Inflammatory macrophage (primary cell): ENCODE results near the gene UBE2L5.

Source experiments
- DNase-seq, 2 donors: peaks; one replicate each; pipeline ENCODE4 v3.0.0-alpha.2; 2020 to 2022

UBE2L5 gene

DNA sequence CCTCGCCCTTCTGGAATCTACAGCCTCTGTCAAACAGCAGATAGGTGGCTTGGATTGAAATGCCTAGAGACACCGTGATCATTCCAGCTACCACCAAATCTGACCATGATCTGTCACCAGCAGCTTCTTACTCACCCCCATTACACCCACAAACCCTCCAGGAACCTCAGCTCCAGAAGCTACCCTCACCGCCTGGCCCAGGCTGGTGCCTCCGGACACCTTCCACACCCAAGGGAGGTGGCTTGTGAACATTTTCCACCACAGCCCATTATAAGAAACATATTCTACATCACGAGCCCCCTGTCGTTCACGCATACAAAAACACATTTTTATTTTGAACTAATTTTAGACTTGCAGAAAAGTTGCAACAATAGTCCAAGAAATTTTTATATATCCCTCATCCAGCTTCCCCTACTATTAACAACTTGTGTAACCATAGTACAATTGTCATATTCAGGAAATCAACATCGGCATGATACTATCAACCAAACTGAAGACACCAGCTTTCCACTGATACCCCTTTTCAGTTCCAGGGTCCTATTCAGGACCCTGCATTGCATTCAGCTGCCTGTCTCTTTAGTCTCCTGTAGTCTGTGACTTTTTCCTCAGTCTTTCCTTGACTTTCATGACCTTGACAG, 15.4 kb upstream of the UBE2L5 start:
- no peak for DNase-seq

DNA sequence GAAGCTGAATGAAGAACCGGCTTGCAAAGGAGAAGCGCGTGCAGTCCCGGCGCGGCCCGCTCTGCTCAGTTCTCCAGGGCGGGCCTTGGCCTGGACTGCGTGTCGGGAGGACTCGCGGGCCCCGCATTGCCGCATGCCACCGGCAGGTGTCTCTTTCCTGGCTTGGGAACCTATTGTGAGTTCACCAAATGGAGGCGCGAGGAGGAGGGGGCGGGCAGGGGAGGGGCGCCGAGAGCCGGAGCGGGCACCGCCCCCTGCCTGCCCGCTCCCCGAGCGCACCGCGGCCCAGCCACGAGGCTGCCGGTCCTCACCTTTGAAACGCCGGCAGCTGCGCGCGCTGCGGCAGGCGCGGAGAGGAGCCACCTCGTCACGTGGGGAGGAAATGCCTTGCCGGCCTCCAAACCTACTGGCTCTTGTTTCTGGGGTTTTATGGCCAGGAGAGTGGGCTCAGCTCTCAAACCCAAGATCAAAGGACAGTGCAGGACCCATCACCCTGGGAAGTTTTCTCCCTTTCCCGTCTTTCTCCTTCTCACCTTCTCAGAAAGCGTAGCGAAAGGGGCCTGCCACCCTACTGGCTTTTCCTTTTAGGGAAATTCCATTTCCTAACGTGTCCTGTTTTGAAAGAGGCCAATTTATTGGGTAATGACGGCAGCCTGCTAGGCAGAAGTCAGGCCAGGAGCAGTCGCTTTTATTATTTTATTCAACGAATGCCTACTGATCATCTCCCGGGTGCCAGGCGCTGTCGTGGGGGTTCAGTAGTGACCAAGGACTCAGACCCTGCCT, 13.8 kb upstream of the UBE2L5 start:
- peak; percentile 92 to 94 for DNase-seq

DNA sequence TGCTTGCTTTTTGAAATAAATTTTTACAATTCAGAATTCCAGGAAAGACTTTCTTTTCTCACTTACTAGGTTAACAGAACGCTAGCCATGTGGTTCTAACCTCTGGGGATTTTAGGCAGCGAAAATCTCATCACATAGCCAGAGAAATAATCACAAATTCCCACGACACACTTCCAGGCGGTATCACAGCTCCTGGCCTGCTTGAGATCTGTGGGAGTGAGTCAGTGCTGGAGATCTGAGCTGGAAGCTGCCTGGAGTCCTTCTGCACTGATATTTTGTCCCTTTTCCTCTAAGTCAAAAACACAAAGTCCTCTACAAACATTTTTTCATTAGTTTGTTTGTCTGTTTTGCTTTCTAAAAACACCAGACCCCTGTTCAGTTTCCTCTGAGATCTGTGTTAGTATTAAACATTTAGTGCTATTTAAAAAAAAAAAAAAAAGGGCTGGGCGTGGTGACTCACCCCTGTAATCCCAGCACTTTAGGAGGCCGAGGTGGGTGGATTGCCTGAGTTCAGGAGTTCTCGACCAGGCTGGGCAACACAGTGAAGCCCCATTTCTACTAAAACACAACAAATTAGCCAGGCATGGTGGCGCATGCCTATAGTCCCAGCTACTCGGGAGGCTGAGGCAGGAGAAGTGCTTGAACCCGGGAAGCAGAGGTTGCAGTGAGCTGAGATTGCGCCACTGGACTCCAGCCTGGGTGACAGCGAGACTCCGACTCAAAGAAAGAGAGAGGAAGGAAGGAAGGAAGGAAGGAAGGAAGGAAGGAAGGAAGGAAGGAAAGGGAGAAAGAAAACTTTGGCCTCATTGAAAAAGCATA, 12.2 kb upstream of the UBE2L5 start:
- no peak for DNase-seq

DNA sequence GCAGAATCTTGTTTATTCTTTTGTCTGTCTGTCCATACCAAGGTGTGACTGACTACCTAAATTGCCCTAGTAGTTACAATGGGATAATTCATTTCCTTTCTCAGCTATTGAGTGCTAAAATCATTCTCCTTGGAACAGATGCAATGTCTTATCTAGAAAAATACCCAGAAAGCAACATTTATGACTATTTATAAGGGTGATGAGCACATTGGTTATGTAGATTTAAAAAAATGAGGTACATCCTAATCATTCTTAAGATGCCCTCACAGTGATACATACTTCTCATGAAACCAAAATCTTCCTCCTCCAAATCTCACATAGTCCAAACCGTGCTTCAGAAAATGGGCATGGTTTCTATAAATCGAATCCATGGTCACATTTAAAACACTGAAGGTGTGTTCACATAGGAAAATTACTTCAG, 11.6 kb upstream of the UBE2L5 start:
- DNase-seq, result no peak

DNA sequence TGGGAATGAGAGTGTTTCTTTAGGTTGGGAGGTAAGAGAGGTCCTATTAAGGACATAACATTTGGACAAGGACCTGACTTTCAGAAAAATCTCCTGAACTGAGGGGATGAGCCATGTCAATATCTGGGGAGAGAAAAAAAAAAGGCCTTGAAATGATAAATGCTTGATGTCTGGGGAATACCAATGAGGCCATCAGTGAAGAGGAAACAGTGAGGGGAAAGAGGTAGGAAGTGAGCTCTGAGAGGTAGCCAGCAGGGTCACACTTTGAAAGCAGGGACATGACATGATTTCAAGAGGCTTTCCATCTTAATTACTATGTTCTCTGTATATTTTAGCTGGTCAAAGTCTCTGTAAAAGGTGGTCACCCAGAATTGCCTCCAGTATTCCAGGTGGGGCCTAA, 9.9 kb upstream of the UBE2L5 start:
- no peak for DNase-seq

DNA sequence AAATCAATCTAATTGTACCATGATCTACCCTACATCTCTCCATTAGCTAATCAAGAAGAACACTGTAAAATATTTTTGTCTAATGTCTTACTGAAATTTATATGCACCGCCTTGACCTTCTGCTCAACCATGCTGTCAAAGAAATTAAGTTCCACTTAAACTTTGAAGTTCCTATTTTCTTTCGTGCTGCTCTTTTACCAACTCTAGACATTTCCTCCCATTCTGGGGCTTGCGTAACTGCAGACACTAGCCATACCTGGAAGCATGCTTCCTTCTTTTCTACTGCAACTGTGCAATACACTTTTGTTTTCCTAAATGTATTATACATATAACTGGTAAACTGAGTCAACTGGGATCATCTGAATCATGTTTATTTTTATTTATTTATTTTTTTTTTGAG, 8.5 kb upstream of the UBE2L5 start:
- DNase-seq, result peak in 1 of 2 donors; percentile 55

DNA sequence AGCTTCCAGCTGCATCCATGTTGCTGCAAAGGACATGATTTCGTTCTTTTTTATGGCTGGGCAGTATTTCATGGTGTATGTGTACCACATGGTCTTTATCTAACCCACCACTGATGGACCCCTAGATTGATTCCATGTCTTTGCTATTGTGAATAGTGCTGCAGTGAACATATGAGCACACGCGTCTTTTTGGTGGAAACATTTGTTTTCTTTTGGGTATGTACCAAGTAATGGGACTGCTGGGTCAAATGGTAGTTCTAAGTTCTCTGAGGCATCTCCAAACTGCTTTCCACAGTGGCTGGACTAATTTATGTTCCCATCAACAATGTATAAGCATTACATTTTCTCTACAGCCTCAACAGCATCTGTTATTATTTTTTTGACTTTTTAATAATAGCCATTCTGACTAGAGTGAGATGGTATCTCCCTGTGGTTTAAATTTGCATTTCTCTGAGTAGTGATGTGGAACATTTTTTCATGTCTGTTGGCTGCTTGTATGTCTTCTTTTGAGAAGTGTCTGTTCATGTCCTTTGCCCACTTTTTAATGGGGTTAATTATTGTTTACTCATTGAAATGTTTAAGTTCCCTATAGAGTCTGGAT, 6.8 kb upstream of the UBE2L5 start:
- DNase-seq, result no peak

DNA sequence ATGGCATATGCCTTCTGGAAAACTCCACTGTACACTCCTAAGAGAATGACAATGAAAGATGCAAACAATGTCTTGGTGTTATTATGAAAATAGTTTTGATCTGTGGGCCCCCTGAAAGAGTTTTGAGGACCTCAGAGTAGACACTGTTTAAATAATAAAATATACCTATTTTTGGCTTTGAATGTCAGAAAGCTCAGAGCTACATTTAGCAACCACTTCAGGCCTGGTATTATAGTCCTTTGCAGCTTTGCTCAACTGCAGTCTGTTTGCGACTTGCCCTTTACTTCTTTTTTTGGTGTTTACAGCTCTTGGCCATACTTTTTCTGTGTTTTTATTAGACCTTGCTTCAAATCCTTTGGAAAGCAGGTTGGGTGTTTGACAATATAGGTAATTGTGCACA, 5.8 kb upstream of the UBE2L5 start:
- DNase-seq, result no peak

DNA sequence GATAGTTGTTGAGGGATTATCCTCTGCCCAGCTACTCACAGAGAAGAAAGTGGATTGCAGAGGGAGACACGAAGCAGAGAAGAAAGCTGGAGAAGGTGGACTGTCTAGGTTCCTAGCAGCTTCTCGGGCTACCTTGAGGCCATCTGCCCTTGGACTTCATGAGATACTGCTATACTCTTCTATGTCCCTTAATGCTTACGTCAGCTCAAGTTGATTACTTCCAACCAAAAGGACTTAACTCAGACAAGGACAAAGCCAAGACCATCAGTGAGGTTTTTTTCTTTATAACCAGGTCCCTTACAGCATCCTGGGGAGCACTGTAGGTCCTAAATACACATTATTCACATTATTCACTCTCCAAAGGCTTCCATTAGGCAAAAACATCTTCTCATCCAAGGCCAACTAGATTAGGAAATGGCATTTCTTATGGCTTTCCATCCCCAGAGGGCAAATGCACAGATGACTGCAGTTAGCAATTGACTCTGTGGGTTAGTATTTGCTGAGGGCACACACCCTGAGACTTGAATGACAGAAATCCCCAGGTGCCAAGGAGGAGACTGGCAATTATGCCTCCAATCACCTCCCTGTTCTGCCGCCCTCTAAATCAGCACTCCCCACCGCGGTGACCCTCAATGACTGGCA, 4.1 kb upstream of the UBE2L5 start:
- DNase-seq, result no peak

DNA sequence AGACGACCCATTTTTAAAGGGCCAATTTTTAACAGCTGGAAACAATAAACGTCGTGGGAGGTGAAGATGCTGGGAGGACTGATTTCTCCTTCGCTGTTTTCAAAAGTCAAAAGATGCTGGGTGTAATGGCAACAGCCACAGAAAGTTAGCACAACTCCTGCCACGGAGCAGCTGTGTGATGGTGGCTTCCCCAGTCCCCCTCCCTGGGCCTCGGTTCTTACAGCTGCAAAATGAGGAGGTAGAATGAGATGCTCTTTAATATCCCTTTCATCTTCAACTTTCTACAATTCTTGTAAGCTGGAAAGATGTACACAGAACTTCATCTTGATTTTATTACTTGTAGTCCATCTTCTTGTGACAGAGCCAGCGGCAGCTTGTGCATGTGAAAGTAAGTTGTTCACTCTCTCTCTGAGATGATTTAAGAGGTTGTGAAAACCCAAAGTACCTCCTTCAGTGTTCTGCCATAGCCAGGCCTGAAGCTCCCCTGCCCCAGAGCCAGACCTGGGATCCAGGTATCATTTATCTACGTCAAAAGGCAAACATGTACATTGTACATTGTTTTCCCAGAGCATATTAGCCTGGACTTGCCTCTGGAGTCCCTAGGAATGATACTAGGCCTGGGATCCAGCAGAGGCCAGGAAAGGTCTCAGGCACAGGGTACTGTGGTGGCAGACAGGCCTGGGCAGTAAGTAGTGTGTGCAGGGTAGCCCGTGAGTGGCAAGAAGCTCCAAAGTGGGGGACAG, 3.4 kb upstream of the UBE2L5 start:
- no peak for DNase-seq

DNA sequence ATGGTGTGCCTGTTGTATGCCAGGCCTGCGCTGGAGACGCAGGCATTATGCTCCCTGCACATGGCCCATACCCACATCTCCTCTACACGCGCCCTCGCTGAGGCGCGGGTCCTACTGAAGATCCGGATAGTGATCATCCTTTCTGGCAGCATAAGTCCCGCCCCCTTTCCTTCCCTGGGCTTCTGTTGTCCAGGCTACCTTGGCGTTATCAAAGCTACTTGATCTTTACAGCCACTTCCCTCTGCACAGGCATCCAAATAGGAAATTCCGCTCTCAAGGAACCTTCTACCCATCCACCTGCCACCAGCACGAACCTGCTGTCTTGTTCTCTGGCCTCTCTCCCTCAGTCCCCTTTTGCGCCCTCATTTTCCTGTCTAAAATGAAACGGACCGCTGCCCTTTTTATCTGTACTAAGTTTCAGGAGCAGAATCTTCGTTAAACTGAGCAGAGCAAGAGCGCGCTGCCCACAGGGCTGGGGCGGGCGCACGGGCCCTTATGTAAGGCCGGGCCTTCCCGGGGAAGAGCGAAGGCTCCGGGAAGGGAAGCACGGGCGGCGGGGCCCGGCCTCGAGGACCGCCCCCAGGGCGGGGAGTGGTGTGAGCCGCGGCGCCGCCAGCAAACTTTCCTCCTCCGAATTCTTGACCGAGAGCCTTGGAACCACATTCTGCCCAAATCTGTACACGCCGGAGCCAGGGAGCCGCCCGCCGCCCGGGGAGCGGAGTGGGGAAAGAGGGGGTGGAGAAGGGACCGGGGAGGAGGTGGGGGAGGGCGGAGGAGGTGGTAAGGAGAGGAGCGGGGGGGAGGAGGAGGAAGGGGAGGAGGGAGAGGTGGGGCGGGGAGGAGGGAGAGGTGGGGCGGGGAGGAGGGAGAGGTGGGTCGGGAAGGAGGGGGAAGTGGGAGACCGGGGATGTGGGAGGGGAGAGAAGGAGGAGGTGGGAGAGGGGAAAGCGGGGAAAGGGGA, 920 bp upstream of the UBE2L5 start:
- DNase-seq, result peak; percentile 78 to 88

DNA sequence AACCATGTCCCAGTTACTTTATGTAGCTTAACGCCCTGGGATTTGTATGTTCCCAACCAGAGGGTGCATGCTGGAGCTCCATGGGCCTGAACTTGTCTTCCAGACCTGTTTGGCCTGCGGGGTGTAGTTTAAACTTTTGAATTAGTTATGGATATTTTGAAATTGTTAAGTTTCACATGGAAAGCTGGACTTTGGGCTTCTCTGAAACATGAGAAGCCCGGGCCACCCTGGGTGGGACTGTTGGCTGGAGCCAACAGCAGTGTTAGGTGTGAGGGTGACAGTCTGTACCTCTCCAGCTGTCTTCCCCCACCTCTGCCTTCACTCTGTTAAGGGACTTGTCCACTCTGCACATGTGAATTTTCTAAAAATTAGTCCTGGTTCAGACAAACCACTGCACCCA, 1.6 kb downstream of the UBE2L5 start:
- no peak for DNase-seq

DNA sequence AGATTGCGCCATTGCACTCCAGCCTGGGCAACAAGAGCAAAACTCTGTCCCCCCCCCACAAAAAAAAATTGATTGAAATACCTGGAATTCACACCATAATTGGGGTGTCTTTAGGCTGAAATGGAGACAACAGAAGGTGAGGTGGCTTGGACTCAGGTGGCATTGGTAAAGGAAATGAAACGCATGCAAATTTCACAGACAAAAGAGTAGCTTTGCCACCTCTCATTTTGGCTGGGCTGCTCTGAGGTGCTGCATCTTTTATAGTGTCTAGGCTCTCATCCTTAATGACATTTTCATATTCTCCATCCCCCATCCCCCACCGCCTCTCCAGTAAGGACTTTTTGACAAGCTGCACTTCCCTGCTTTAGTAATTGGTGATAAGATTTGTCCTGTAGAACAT, 6.9 kb downstream of the UBE2L5 start:
- DNase-seq, result no peak

DNA sequence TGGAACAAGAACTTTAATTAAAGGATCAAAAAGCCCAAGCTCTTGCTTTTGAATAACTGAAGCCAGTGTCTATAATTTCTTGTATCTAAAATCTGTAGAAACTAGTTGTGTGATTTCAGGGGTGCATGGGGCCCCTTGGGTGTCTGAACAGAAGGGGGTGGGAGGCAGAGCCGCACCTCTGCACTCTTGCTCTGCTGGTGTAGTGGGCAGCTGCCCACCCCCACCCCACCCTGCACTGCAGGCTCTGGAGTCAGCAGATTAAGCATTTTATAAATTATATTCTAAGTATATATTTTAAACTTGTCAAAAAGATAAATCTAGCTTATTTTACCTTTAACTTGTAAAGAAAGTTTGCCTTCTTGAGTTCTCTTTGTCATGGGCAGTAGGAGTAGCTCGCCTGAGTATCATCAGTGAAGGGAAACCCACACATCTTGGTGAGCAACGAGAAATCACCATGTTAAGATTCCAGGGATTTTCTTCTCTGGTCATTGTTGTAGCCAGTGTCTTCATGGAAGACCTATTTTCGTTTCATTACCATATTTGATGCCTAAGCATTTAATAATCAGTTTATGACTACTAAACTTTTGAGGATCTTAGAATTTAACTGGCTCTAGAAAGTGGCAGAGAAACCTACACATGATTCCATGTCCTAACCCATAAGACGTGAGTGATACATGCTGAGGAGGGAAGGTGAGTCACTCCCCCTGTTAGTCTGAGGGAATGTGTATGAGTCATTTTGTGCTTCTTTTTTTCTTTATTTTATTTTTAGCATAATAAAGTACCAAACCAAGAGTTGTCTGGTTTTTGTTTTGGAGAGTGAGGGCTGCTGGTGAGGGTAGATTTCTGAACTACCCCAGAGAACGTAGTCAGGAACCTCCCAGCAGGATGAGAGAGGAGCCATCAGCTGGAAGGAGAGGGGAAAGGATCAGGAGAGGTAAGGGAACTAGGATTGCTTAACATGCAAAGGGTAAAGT, 7.7 kb downstream of the UBE2L5 start:
- peak; percentile 61 to 74 for DNase-seq

DNA sequence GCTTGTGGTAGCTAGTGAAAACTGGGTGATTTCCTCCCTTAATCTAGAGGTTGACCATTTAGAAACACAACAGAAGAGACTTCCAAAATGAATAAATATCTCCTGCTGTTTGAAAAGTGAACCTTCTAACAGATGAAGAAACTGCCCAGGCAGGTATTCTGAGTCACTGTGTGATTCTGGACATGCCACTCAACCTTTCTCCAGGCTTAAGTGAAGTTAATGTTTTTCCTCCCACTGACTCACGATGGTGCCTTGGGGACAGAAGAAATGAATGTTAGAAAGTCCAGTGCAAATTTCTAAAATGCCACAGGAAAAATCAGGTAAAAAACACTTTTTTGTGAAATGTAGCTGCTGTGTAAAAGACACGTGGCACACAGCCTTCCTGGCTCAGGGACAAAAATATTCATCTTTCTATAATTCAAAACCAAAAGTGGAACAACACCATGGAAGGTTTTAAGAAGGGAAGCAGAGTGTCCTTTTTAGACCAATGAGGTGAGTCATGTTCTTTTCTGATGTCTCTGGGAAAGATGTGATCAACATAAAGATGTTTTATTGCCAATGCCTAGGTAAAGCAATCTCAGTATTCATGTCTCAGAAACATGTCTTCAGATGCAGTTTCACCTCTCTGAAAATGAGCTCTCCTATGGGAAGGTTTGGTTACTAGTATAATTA, 9.1 kb downstream of the UBE2L5 start:
- no peak for DNase-seq

DNA sequence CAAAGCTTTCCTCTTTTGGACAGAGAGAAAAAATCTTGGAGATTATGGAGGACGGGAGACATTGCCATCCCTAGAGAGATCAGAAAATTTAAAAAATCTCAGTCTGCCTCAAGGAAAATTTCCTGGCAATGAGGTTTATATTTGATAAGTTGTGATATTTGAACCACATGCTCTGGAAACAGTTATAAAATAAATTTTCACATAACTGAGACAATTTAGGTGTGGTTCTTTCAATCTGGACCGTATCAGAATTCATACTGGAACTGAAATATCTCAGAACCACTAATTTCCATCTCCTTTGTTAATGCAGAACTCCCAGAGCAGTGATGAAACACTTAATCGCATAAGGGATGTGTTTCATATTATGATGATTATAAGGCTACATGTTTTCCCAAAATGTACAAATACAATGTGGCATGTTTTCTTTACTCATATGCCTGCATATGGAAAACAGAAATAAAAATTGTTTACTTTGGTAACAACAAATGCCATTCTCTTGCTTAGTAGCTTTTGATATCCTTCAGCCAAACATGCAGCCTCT, 13.7 kb downstream of the UBE2L5 start:
- no peak for DNase-seq

DNA sequence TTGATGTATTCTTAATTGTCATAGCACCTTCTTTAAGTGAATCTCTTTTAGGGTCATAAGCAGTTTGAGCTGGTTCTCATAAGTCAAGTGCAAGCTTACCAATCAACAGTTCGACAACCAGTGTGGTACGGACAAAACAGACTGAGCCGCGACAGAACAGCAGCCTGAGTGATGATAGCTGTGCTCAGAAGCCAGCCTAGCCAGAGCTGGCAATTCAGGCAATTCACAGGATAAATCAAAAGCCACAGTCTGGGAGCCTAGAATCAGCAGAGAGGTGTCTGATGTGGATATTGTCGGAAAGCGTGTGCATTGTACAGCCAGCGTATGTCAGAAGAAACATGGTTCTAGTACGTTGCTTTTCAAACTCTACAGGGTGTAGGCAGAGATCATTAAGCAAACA, 14.9 kb downstream of the UBE2L5 start:
- no peak for DNase-seq

DNA sequence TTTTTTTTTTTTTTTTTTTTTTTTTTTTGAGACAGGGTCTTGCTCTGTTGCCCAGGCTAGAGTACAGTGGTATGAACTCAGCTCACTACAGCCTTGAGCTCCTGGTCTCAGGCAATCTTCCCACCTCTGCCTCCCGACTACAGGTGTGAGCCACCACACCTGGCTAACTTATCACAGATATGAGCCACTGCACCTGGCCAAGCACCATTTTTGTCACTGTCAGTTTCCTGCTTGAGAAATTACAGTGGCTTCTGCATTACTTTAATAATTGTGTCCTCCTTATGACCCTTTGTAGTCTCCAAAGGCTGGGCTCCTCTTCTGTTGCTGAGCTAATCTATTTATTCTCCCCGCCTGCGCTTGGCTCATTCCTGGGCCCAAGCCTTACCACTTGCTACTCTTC, 16.0 kb downstream of the UBE2L5 start:
- DNase-seq, result no peak
